Effector memory CD8-positive, alpha-beta T cell (primary cell): Measurements from ENCODE around the gene CTAG1A.
"Not testable (repeated sequence)": the region's sequence is repeated elsewhere in the genome, so short reads cannot be mapped to it uniquely, and the experiment has no call there.

Experiments used
- ATAC-seq: fragments of 150-1000 bp; cut with Tn5 transposase; replicated peaks from 2 replicates; pipeline ENCODE4 v1.10.0; 2021; ENCODE audit warnings: mild to moderate bottlenecking, moderate library complexity
- DNase-seq, 3 experiments: peaks; one replicate each; pipeline ENCODE4 v3.0.0; 2021
- H3K27ac Mint-ChIP-seq, 2 donors: one replicate each; pipeline ENCODE4 v1.8.0; 2022; ENCODE audit warnings: mild to moderate bottlenecking in 2 of 2, mixed read lengths in 2 of 2, moderate library complexity in 2 of 2
- H3K27me3 Mint-ChIP-seq, 2 donors: one replicate each; pipeline ENCODE4 v1.8.0; 2022; ENCODE audit warnings: mixed read lengths in 2 of 2
- H3K36me3 Mint-ChIP-seq: one replicate; pipeline ENCODE4 v1.8.0; 2022; ENCODE audit warnings: mild to moderate bottlenecking, moderate library complexity, mixed read lengths; ENCODE audit not compliant: insufficient read depth
- H3K4me1 Mint-ChIP-seq, 2 donors: one replicate each; pipeline ENCODE4 v1.8.0; 2022; ENCODE audit warnings: low read depth in 2 of 2, mixed read lengths in 2 of 2
- H3K4me3 Mint-ChIP-seq, 2 donors: one replicate each; pipeline ENCODE4 v1.8.0; 2022; ENCODE audit warnings: mild to moderate bottlenecking in 2 of 2, mixed read lengths in 2 of 2, moderate library complexity in 2 of 2
- H3K9me3 Mint-ChIP-seq, 2 donors: one replicate each; pipeline ENCODE4 v1.8.0; 2022; ENCODE audit warnings: mixed read lengths in 2 of 2

The CTAG1A gene

GRCh38 chrX:154607976-154608375 lies 23.0 kb downstream of the CTAG1A start:
- not testable (repeated sequence) for H3K4me3 Mint-ChIP-seq, H3K36me3 Mint-ChIP-seq, H3K27me3 Mint-ChIP-seq, H3K4me1 Mint-ChIP-seq, H3K27ac Mint-ChIP-seq, DNase-seq, ATAC-seq, H3K9me3 Mint-ChIP-seq

DNA sequence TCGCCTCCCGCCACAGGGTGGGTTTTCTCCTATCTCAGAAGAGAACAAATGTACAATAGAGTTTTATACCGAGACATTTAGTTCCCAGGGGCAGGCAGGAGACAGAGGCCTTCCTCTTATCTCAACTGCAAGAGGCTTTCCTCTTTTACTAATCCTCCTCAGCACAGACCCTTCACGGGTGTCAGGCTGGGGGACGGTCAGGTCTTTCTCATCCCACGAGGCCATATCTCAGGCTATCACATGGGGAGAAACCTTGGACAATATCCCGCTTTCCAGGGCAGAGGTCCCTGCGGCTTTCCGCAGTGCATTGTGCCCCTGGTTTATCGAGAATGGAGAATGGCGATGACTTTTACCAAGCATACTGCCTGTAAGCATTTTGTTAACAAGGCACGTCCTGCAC lies 23.9 kb downstream of the CTAG1A start:
- not testable (repeated sequence) for H3K27ac Mint-ChIP-seq, H3K9me3 Mint-ChIP-seq, H3K4me1 Mint-ChIP-seq, DNase-seq, H3K36me3 Mint-ChIP-seq, ATAC-seq, H3K4me3 Mint-ChIP-seq, H3K27me3 Mint-ChIP-seq

GRCh38 chrX:154611146-154611545 lies 26.2 kb downstream of the CTAG1A start:
- H3K36me3 Mint-ChIP-seq, DNase-seq, ATAC-seq, H3K4me3 Mint-ChIP-seq, H3K4me1 Mint-ChIP-seq, H3K9me3 Mint-ChIP-seq, H3K27ac Mint-ChIP-seq, H3K27me3 Mint-ChIP-seq: not testable (repeated sequence)

DNA sequence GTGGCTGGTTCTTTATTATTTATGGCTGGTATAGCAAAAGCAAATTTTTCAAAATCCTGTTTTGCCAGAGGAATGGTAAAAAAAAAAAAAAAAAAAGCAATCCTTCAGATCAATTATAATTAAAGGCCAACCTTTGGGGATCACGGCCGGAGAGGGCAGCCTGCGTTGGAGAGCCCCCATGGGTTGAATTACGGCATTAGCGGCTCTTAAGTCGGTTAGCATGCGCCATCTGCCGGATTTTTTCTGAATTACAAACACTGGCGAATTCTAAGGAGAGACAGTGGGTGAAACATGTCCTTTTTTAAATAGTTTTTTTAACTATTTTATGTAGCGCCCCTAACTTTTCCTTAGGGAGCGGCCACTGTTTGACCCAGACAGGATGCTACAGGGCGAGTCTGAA lies 28.7 kb downstream of the CTAG1A start:
- DNase-seq, H3K36me3 Mint-ChIP-seq, H3K4me3 Mint-ChIP-seq, H3K27ac Mint-ChIP-seq, ATAC-seq, H3K9me3 Mint-ChIP-seq, H3K27me3 Mint-ChIP-seq, H3K4me1 Mint-ChIP-seq: not testable (repeated sequence)

- H3K4me1 Mint-ChIP-seq, H3K9me3 Mint-ChIP-seq, H3K36me3 Mint-ChIP-seq, H3K27me3 Mint-ChIP-seq, H3K4me3 Mint-ChIP-seq, ATAC-seq, DNase-seq, H3K27ac Mint-ChIP-seq: not testable (repeated sequence)
These were observed 34.2 kb downstream of the CTAG1A start, which contains the start of gene CTAG1B for GRCh38 chrX:154619182-154619581. CTAG1B (minus strand) TSS chrX:154619282; CDS start chrX:154619218, 64 bp downstream.

GRCh38 chrX:154620767-154621414 lies 36.0 kb downstream of the CTAG1A start:
- H3K4me3 Mint-ChIP-seq, H3K27ac Mint-ChIP-seq, H3K9me3 Mint-ChIP-seq, H3K4me1 Mint-ChIP-seq, H3K27me3 Mint-ChIP-seq, DNase-seq, H3K36me3 Mint-ChIP-seq: not testable (repeated sequence)
- ATAC-seq, result peak; percentile 39

GRCh38 chrX:154628960-154629359 lies 44.0 kb downstream of the CTAG1A start:
- H3K27me3 Mint-ChIP-seq, H3K4me1 Mint-ChIP-seq, H3K36me3 Mint-ChIP-seq, H3K4me3 Mint-ChIP-seq, H3K27ac Mint-ChIP-seq, DNase-seq, H3K9me3 Mint-ChIP-seq: not testable (repeated sequence)
- peak; percentile 60 for ATAC-seq

DNA sequence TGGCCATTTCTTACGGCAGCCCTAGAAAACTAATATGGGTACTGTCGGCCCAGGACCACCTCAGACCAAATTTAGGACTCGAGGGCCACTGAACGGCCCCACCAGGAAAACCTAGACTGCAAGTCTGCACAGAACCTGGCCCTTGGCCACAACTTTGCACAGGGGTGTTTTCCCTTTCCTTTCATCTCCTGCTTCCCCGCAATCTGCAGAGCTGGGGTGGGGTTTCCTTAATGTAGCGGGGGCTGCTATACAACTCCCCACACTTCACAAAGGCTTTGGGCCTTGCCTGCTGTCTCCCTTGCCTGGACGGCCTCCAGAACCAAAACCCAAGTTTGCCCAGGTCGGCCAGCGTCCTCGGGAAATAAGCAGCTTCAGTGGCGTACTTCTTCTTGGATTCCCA lies 46.0 kb downstream of the CTAG1A start:
- H3K4me1 Mint-ChIP-seq, H3K4me3 Mint-ChIP-seq, ATAC-seq, DNase-seq, H3K36me3 Mint-ChIP-seq, H3K9me3 Mint-ChIP-seq, H3K27ac Mint-ChIP-seq, H3K27me3 Mint-ChIP-seq: not testable (repeated sequence)

DNA sequence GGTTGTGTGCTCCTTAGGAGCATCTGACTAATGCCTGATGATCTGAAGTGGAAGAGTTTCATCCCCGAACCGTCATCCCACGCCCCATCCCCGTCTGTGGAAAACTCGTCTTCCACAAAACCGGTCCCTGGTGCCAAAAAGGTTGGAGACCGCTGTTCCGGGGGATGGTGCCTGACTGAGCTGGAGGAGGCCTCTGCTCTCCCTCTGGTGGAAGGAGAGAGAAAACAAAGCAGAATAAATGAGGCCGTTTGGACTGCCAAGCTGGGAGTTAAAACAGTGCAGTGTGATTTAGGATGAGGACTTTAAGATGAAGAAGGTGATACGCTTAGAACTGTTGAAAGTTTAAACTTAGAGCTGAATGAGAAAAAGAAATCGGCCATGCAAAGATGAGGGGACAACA lies 48.7 kb downstream of the CTAG1A start:
- ATAC-seq, DNase-seq, H3K4me1 Mint-ChIP-seq, H3K9me3 Mint-ChIP-seq, H3K4me3 Mint-ChIP-seq, H3K27ac Mint-ChIP-seq, H3K36me3 Mint-ChIP-seq, H3K27me3 Mint-ChIP-seq: not testable (repeated sequence)
